Cortex of kidney (tissue), 1 donor: ENCODE data around the gene KBTBD13.
A peak's percentile ranks its signal among the peaks of the same experiment; 100 is the strongest.
"Not testable (repeated sequence)": the region's sequence is repeated elsewhere in the genome, so short reads cannot be mapped to it uniquely, and the experiment has no call there.

Experiments
- DNase-seq: peaks from one replicate; lab custom pipeline; 2025; lab: John Stamatoyannopoulos, UW

Gene KBTBD13

DNA sequence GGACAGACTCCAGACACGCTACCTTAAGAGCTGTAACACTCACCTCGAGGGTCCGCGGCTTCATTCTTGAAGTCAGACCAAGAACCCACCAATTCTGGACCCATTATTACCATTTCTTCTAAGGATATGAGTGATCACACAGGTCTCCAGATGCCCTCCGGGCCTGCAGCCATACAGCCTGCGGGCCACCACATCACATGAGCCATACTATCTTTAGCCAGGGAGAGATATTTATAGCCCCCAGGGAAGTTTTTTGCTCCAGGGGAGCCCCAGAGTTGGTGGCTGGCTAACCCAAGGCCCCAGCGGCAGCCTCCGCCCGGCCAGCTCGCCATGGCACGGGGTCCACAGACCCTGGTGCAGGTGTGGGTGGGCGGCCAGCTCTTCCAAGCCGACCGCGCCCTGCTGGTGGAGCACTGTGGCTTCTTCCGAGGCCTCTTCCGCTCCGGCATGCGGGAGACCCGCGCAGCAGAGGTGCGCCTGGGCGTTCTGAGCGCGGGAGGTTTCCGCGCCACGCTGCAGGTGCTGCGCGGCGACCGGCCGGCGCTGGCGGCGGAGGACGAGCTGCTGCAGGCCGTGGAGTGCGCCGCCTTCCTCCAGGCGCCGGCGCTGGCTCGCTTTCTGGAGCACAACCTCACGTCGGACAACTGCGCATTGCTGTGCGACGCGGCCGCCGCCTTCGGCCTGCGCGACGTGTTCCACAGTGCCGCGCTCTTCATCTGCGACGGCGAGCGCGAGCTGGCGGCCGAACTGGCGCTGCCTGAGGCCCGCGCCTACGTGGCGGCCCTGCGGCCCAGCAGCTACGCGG, at the start of gene KBTBD13:
KBTBD13 (plus strand) TSS at position 261 of the 805 bp plus-strand sequence; CDS start at position 331, 70 bp downstream.
- DNase-seq = no peak

GRCh38 chr15:65026756-65027155, 49.8 kb upstream of the KBTBD13 start:
- no peak for DNase-seq

DNA sequence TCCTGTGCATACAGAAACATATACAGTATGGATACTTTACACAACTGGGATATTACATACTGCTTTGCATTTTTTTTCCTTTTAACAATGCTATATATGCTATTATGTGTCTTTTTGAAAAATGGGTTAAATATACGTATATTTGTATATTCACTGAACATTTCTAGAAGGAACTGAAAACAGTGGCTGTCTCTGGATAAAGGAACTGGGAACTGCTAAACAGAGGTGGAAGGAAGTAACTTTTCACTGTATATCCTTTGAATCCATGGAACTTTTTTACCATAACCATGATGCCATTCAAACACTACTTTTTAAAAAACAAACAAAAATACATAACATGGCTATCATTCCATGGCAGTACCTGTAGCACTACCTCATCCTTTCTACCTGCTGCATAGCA, 49.0 kb upstream of the KBTBD13 start:
- DNase-seq = no peak

GRCh38 chr15:65028338-65028737, 48.2 kb upstream of the KBTBD13 start:
- no peak for DNase-seq

- DNase-seq = peak; percentile 83
These were observed 47.4 kb upstream of the KBTBD13 start, which contains the start of gene MTFMT for GRCh38 chr15:65028921-65029735. Gene MTFMT, minus strand, starts transcription at chr15:65029639. Its CDS starts 26 bp downstream, at chr15:65029613.

DNA sequence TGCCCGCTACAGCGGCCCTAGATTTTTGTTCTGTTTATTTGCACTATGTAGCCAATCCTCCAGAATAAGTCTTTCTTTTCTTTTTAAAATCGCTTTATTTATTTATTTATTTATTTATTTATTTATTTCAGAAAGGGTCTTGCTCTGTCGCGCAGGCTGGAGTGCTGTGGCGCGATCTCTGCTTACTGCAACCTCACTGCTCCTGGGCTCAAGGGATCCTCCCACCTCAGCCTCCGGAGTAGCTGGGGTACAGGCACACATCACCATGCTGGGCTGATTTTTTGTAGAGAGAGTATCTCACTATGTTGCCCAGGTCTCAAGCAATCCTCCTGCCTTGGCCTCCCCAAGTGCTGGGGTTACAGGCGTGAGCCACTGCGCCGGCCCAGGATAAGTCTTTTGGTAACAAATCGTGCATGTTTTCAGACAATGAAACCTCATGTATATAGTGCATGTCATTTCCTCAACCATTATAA, 46.8 kb upstream of the KBTBD13 start:
- no peak for DNase-seq

DNA sequence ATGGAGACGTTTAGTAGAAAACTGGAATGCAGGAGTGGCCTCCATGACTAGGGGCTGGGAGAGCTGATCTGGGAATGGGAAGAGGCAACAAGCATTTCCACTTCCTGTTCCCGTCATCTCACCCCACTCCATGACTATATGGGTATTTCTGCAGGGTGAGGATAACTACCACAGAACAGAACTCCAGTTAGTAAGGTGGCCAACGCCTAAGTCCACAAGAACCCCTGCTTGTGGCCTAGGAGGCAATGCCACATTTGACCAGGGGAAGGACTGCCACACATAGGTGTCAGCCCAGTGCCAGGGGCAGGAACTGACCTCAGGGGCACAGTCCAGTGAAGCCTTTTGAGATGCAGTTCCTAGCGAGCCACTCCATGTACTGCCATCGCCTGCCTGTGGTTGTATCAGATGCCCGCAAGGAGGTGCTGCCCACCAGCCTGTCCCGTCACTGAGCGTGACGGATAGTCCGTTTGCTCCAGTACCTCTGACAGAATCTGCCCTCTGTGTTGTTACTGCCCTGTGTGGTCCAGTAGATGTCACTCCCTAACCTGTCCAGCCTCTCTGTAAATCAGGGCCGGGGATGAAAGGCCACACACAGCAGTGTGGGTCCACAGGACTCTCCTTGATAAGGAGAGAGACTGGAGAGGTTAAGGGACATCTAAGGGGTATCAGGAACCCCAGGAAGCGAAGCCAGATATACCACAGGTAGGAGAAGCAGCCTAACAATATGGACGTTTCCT, 43.6 kb upstream of the KBTBD13 start:
- no peak for DNase-seq

DNA sequence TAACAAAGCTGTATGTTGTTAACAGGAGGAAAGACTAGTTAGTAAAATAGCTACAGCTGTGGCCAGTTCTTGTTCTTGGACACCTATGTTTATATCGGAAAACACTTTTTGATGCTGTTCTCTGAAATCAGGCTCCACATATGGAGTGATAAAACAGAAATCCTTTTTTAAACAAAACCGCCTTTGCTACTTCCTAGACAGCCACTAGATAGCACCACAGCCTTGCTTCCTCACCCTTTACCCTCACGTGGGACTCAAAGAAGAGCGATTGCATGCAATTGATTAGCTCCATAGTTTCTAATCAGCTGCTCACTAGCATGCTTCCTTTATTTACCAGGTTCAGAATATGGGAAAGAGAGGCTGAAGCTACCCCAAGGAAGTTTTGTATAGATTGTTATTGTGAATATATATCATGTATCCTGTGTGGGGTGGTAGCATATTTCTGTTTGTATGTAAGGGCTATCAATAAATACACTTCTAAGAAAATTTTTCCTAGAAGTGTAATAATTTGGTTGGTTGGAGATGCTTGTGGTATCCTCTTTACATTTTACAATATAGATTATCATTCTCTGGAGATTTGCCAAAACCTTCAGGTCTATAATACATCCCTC, 42.8 kb upstream of the KBTBD13 start:
- no peak for DNase-seq

GRCh38 chr15:65034719-65035118, 41.8 kb upstream of the KBTBD13 start:
- no peak for DNase-seq

DNA sequence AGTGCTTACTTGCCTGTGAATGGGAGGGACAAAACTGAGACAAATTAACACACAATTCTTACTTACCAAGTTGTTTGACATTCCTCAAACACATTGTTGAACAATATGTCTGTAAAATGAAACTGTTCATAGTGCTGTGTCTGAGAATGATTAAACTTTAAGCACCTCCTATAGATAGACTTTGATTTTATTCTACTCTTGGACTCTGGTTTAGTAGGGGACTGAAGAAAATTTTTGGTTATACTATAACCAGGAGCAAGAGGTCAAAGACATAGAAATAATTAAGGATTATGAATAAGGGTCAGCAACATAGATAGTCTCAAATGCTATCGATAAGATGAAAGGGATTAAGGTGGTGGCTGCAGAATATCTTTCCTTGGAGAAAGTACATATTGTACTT, 39.2 kb upstream of the KBTBD13 start:
- no peak for DNase-seq

DNA sequence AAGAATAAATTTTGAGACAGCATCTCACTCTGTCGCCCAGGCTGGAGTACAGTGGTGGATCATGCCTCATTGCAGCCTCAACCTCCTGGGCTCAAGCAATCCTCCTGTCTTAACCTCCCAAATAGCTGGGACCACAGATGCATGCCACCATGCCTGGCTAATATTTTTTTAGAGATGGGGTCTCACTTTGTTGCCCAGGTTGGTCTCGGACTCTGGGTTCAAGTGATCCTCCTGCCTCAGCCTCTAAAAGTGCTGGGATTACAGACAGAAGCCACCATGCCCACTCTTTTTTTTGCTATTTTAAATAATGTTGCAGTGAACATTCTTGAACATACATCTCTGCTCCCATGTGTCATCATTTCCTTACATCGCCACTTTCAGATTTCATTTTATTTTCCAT, 38.1 kb upstream of the KBTBD13 start:
- DNase-seq = no peak

DNA sequence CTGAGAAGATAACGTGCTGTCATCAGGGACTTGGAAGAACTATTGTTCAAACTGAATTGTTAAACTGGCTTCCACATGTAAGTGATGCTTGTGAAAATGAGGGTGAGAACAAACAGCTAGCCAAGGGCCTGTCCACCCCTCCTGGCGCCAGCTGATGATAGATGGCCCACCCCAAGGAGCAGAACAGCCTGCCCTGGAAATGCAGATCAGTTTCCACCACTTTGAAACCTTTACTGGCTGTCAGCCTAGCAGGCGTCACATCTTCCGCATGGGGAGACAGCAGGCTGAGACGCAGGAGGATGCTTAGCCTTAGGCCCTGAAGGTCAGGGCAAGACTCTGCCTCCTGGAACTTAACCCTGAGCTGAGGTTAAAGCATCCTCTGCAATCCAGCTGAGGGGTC, 37.7 kb upstream of the KBTBD13 start:
- DNase-seq = no peak

GRCh38 chr15:65040461-65040860, 36.1 kb upstream of the KBTBD13 start:
- no peak for DNase-seq

DNA sequence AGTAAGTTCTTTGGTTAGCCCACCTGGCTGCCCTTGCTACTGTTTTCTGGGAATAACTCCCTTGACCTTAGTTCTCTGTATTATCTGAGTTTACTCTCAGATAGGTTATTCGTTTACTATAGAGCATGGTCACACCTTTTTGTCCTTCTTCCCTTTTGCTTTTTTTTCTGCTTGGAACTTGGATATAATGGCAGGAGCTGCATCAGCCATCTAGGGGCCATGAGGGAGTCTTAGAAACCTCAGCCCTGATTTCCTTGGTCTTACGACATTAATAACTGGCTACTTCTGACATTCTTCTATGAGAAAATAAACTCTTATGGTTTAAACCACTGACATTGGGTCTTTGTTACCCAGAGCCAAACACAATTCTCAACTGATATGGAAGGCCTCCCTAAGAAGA, 34.8 kb upstream of the KBTBD13 start:
- no peak for DNase-seq

DNA sequence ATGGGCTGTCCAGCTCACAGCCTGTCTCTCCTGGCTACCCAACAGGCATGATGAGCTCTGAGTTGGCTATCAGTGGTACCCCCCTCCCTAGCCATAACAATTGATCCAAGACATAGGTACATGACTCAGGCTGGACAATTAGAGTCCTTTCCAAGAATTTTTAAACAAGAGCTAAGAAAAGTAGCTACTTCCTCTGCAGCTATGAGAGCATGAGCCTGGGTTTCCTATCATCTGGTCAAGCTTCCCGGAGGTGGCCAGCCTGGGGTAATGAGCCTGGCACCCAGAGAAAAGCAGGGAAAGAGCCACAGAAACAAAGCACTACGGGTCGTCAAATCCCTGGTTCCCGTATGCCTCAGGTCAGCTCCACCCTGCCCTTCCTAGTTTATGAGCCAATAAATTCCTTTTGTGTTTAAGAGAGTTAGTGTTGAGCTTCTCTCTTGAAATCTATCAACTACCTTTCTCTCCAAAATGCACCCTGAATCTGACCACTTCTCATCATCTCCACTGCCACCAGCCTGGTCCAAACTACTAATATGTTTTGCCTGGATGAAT, 33.7 kb upstream of the KBTBD13 start:
- no peak for DNase-seq

GRCh38 chr15:65044218-65044617, 32.3 kb upstream of the KBTBD13 start:
- not testable (repeated sequence) for DNase-seq

- no peak for DNase-seq
These were observed 31.6 kb upstream of the KBTBD13 start, which contains the start of gene SLC51B for GRCh38 chr15:65044724-65045481. Gene SLC51B, plus strand, starts transcription at chr15:65045387. Its CDS starts 4,618 bp downstream, at chr15:65050005.

GRCh38 chr15:65048241-65048640, 28.3 kb upstream of the KBTBD13 start:
- no peak for DNase-seq

DNA sequence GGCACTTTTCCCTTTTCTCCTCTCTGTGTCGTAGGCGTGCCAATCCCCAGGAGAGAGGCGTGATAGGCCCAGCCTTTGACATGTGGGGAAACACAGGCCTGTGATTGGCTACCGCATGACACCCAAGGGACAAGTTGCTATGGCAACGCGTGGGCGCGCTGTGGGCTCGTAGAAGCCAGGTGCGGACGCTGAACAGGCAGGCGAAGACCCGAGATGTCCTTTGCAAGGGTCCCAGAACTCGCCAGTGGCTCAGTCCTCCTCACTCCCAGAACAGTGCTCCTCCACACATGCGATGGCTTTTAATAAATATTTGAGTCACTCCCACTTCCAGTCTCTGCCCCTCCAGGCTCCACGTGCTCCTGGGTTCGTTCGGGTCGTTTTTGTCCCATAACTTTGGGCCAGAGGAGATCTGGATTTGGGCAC, 27.1 kb upstream of the KBTBD13 start:
- no peak for DNase-seq

DNA sequence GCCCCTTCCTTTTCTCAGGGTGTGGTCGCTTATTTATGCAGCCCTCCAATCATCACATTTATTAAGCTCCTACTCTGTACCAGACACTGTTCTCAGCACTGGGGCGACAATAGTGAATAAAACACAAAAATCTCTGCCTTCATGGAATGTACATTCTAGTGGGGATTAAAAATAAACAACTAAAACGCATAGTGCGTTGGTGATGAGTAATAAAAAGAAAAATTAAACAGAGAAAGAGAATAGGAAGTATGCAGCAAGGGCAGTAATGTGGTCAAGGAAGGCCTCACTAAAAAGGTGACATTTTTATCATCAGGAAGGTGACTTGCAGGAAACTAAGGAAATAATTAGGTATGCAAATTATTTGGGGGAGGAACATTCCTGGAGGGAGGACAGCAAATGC, 26.3 kb upstream of the KBTBD13 start:
- no peak for DNase-seq

DNA sequence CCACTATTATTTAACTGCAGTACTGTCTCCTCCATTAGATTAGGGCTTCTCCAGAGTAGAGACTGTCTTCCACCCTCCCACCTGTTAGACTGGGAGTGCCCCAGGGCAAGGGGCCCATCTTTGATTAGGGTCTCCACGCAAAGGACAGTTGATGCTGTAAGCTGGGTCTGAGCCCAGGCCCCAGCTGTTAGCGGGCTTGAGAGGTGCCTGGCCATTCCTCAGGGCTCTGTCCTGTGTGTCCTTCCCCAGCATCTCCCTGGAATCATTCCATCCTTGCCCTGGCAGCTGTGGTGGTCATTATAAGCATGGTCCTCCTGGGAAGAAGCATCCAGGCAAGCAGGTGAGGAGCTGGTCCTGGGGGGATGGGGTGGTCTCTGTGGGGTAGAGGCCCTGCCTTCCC, 25.3 kb upstream of the KBTBD13 start:
- DNase-seq = no peak
